ENCODE results near the gene ELMO1. TPM values are rescaled to one million over a fixed set of nuclear protein-coding genes. Genes with fewer than 3 reads are reported as not detected.
A peak's percentile ranks its signal among the peaks of the same experiment; 100 is the strongest.

Gene ELMO1
- total RNA-seq, 6 donors from 2014 or later, result 51.4 to 204 (median 73.7) TPM

GRCh38 chr7:37351716-37352115 lies 96.9 kb downstream of the ELMO1 start:
- no peaks in the 10 kb centered on the region for H3K9me3 ChIP-seq
- TF ChIP-seq, protein P1, sequence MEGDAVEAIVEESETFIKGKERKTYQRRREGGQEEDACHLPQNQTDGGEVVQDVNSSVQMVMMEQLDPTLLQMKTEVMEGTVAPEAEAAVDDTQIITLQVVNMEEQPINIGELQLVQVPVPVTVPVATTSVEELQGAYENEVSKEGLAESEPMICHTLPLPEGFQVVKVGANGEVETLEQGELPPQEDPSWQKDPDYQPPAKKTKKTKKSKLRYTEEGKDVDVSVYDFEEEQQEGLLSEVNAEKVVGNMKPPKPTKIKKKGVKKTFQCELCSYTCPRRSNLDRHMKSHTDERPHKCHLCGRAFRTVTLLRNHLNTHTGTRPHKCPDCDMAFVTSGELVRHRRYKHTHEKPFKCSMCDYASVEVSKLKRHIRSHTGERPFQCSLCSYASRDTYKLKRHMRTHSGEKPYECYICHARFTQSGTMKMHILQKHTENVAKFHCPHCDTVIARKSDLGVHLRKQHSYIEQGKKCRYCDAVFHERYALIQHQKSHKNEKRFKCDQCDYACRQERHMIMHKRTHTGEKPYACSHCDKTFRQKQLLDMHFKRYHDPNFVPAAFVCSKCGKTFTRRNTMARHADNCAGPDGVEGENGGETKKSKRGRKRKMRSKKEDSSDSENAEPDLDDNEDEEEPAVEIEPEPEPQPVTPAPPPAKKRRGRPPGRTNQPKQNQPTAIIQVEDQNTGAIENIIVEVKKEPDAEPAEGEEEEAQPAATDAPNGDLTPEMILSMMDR (IDR thresholded peaks at IDR 0.05), result no peak
- TF ChIP-seq POLR2AphosphoS5 (IDR thresholded peaks at IDR 0.05) (no peak), EP300 (IDR thresholded peaks at IDR 0.05) (no peak), POLR2A (IDR thresholded peaks at IDR 0.05) (no peak)
- peaks cover 33 to 65% (median 37%) of the 10 kb centered on the region in 4 donors for H3K4me1 ChIP-seq
- H3K4me3 ChIP-seq, result no peak overlapping the region
- DNase-seq, result no peak
- ATAC-seq (ENCODE audit: low FRiP score in 2 of 2), result no peak
- H3K36me3 ChIP-seq, result no peaks in the 10 kb centered on the region
- H3K27me3 ChIP-seq, result no peaks in the 10 kb centered on the region
- WGBS, 2 donors, result 79% methylated on average over 4 of the region's 4 CpGs
- peak overlapping the region in 1 of 4 donors; percentile 33 for H3K27ac ChIP-seq

GRCh38 chr7:37349979-37350590 lies 98.6 kb downstream of the ELMO1 start:
- ATAC-seq (ENCODE audit: low FRiP score in 2 of 2) (no peak), DNase-seq (peak; percentile 17 to 43)
- no peaks in the 10 kb centered on the region for H3K9me3 ChIP-seq
- no peak overlapping the region for H3K4me3 ChIP-seq
- H3K4me1 ChIP-seq, result peaks cover 26 to 63% (median 33%) of the 10 kb centered on the region in 4 donors
- TF ChIP-seq EP300 (IDR thresholded peaks at IDR 0.05) (no peak), POLR2A (IDR thresholded peaks at IDR 0.05) (no peak), POLR2AphosphoS5 (IDR thresholded peaks at IDR 0.05) (no peak)
- TF ChIP-seq, protein P1 (IDR thresholded peaks at IDR 0.05), result no peak
- 54 to 59% methylated on average over 8 of the region's 8 CpGs for WGBS, 2 donors
- peak overlapping the region; percentile 15 to 69 (median 56) for H3K27ac ChIP-seq
- no peaks in the 10 kb centered on the region for H3K27me3 ChIP-seq
- H3K36me3 ChIP-seq, result no peaks in the 10 kb centered on the region

GRCh38 chr7:37348982-37349381 lies 99.7 kb downstream of the ELMO1 start:
- Histone ChIP-seq H3K36me3 (no peaks in the 10 kb centered on the region), H3K4me1 (peaks cover 15 to 57% (median 29%) of the 10 kb centered on the region in 4 donors), H3K4me3 (no peak overlapping the region), H3K27me3 (no peaks in the 10 kb centered on the region), H3K9me3 (no peaks in the 10 kb centered on the region), H3K27ac (no peak overlapping the region)
- no peak for DNase-seq
- TF ChIP-seq POLR2A (IDR thresholded peaks at IDR 0.05) (no peak), EP300 (IDR thresholded peaks at IDR 0.05) (no peak), POLR2AphosphoS5 (IDR thresholded peaks at IDR 0.05) (no peak)
- TF ChIP-seq, protein P1 (IDR thresholded peaks at IDR 0.05), result no peak
- ATAC-seq (ENCODE audit: low FRiP score in 2 of 2), result no peak
- WGBS, 2 donors, result 54 to 56% methylated on average over 4 of the region's 4 CpGs

DNA sequence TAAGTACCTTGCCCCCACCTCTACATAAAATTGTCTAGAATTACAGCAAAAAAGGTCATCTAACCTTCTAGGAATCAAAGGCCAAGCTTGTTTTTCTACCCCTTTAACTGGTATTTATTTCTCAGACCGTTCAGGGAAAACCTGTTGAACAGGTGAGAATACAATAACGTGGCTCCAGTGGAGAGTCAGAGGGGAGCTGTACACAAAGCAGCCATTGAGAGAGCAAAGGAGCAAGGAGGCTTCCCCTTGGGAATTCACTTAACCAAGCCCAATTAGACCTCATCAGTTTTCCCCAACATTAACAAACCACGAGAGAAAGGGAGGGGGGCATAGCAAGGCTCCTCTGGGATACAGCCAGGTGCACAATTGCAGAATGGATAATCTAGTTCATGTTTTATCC lies 101.9 kb downstream of the ELMO1 start:
- DNase-seq (no peak), ATAC-seq (ENCODE audit: low FRiP score in 2 of 2) (no peak)
- Histone ChIP-seq H3K9me3 (no peaks in the 10 kb centered on the region), H3K4me3 (no peak overlapping the region), H3K27ac (no peak overlapping the region), H3K4me1 (peaks cover 10 to 57% (median 23%) of the 10 kb centered on the region in 4 donors), H3K27me3 (no peaks in the 10 kb centered on the region), H3K36me3 (no peaks in the 10 kb centered on the region)
- 61 to 69% methylated on average over 3 of the region's 3 CpGs for WGBS, 2 donors
- TF ChIP-seq POLR2AphosphoS5 (IDR thresholded peaks at IDR 0.05) (no peak), EP300 (IDR thresholded peaks at IDR 0.05) (no peak), POLR2A (IDR thresholded peaks at IDR 0.05) (no peak)
- TF ChIP-seq, protein P1 (IDR thresholded peaks at IDR 0.05), result no peak
